GM19351 (cell line): ENCODE data around the gene SLAIN2.

ENCODE experiments used
- ATAC-seq: cut with Tn5 transposase; IDR thresholded peaks from one replicate; pipeline ENCODE4 v1.9.1; 2021; ENCODE audit warnings: mild to moderate bottlenecking, moderate library complexity; ENCODE audit not compliant: unreplicated experiment

The SLAIN2 gene

GRCh38 chr4:48369248-48369647 lies 27.9 kb downstream of the SLAIN2 start:
- no peak for ATAC-seq

GRCh38 chr4:48369771-48370170 lies 28.4 kb downstream of the SLAIN2 start:
- no peak for ATAC-seq

- no peak for ATAC-seq
Measured at GRCh38 chr4:48370260-48371134, 29.2 kb downstream of the SLAIN2 start.

- no peak for ATAC-seq
Measured at GRCh38 chr4:48372272-48372671, 30.9 kb downstream of the SLAIN2 start.

- ATAC-seq, result no peak
Measured at GRCh38 chr4:48375651-48376304, 34.4 kb downstream of the SLAIN2 start.

- ATAC-seq, result no peak
Measured at GRCh38 chr4:48379587-48380180, 38.4 kb downstream of the SLAIN2 start.

- ATAC-seq, result no peak
Measured at GRCh38 chr4:48380583-48381167, 39.3 kb downstream of the SLAIN2 start.

GRCh38 chr4:48388525-48389154 lies 47.3 kb downstream of the SLAIN2 start:
- no peak for ATAC-seq

GRCh38 chr4:48396043-48396442 lies 54.7 kb downstream of the SLAIN2 start:
- ATAC-seq, result no peak

- ATAC-seq, result no peak
Measured at GRCh38 chr4:48400416-48400815, 59.1 kb downstream of the SLAIN2 start.

- ATAC-seq, result no peak
Measured at GRCh38 chr4:48403358-48403757, 62.0 kb downstream of the SLAIN2 start.

GRCh38 chr4:48403779-48404178 lies 62.5 kb downstream of the SLAIN2 start:
- no peak for ATAC-seq

- ATAC-seq, result no peak
Measured at GRCh38 chr4:48405924-48406323, 64.6 kb downstream of the SLAIN2 start.

- ATAC-seq, result no peak
Measured at GRCh38 chr4:48409203-48409602, 67.9 kb downstream of the SLAIN2 start.

GRCh38 chr4:48410812-48411211 lies 69.5 kb downstream of the SLAIN2 start:
- ATAC-seq, result no peak

GRCh38 chr4:48420144-48420543 lies 78.8 kb downstream of the SLAIN2 start:
- no peak for ATAC-seq

GRCh38 chr4:48421101-48421500 lies 79.8 kb downstream of the SLAIN2 start:
- ATAC-seq, result no peak

- ATAC-seq, result no peak
Measured at GRCh38 chr4:48428926-48429325, 87.6 kb downstream of the SLAIN2 start.

- ATAC-seq, result no peak
Measured at GRCh38 chr4:48429709-48430474, 88.6 kb downstream of the SLAIN2 start.

- no peak for ATAC-seq
Measured at GRCh38 chr4:48431401-48431800, 90.1 kb downstream of the SLAIN2 start.
